DMS153 treated with DMSO at 0.1 percent for 48 hours (cell line): ENCODE results near the gene HDGFL2.

ENCODE experiments used
- DNase-seq: peaks from one replicate; lab custom pipeline; 2025; ENCODE audit not compliant: unreplicated experiment; lab: John Stamatoyannopoulos, UW

The HDGFL2 gene

GRCh38 chr19:4550479-4551050 lies 78.5 kb downstream of the HDGFL2 start:
- DNase-seq, result no peak
